Mucosa of gallbladder (tissue), 1 donor: Measurements from ENCODE around the gene KIF26A. TPM values are rescaled to one million over a fixed set of nuclear protein-coding genes. Genes with fewer than 3 reads are reported as not detected.

ENCODE experiments used
- DNase-seq: peaks from one replicate; pipeline ENCODE4 v3.0.0-alpha.2; 2020; ENCODE audit warnings: low spot score
- total RNA-seq: library from RNA; stranded (reverse); gene quantifications from one replicate; pipeline ENCODE4 v1.2.1, GENCODE V29; 2021
- donor health status: DM: no; HTN: no; CAD: no.

Gene KIF26A
- total RNA-seq, 1 donor from 2014 or later: 3.7 TPM

DNA sequence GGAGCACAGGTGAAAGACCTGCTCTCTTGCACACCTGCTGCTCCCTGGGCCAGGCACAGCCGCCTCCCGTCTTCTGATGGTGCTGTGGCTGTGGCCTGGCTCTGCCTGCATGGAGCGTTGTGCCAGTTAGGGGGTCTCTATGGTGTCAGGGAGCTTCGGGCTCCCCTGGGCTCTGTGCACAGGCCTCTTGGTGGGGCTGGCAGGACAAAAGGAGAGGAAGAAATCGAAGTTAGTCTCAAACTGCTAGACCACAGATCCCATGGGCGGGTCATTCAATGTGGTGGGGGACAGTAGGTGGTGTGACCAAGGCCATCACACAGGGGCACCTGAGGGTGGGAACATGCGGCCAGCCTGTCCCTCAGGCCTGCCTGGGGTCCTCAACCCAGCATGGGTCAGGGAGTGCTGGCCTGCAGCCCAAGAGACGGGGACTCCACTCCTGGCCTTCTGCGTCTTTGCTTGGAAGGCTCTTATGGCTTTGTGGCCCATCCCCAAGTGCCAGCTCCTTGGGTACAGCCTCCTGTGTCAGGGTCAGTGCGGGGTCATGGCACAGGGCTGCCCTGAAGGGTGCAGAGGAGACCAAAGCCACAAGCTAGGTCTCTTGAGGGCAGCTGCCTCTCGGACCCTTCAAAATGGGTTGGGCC is 84.1 kb downstream of the KIF26A start:
- DNase-seq: no peak

DNA sequence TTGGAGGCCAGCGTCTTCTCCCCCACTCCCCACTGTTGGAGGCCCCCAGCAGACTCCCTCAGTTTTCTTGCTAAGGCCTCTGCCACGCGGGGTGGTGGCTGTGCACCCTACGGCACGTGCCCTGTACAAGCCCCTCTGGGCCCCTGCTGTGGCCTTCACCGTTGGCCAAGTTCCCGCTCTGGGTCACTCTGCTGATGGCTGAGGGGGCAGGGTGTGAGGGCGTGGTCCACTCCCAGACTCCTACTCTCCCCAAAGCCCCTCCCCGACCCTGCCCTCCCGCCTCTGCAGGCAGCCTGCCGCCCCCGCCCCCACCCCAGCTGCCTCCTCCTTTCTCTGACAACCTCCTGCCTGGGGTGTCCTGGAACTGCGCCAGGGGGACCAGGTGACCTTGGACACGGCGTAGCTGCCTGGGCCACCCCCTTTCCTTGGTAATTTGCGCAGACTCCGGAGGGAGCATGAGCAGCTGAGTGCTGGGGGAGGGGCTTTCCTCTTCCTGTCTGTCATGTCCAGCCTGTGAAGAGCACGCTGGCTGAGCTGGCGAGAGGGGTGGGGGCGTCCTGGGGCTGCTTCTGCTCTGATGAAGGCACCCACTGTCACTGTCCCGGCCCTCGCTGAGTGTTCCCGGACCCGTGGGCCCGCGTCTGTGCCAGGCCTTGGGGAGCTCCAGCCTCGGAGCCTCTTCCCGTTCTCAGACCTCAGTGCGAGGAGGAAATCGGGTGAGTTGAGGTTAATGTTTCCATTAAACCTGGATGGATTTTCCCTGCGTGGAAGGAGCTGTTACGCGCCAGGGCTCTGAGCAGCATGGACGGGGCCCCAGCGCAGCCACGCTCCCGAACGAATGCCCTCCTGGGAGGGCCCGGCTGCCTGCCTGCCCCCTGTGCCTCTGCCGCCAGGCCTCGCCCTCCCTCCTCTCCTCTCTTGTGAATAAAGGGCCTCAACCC is 85.0 kb downstream of the KIF26A start:
- no peak for DNase-seq

GRCh38 chr14:104224131-104224505 is 85.7 kb downstream of the KIF26A start:
- DNase-seq: no peak

DNA sequence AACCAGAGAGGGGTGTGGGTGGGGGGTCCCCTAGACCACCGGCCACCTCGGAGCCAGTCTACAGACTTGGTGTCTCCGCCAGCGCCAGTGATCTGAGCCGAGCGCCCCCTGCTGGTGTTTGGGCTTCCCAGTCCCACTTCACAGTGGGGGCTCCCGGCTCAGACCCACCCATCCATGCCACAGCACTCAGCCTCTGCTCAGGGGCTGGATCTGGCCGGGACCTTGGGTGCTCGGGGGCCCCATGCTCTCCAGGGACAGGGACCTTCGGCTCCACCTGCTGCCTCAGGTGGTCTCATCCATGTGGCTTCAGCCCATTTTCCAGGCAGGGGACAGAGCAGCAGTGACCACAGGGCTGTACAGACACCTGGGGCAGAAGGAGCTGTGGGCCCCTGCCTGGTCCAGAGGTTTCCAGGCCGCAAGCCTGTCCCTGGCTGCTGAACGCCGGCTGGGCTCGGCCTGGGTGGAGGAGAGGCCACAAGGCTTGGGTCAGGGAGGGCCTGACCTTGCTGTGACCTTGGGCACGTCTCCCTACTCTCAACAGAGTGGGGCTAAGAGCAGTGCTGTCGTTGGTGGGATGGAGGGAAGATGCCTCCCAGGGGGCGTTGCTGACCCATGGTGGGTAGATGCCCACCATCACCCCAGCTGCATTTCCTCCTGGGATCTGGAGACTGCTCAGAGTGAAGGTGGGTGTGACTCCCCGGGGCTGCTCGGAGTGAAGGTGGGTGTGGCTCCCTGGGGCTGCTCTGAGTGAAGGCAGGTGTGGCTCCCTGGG is 86.3 kb downstream of the KIF26A start:
- no peak for DNase-seq

GRCh38 chr14:104225278-104226190 is 87.1 kb downstream of the KIF26A start:
- DNase-seq: peak; percentile 18

GRCh38 chr14:104226421-104227383 is 88.3 kb downstream of the KIF26A start:
- no peak for DNase-seq

DNA sequence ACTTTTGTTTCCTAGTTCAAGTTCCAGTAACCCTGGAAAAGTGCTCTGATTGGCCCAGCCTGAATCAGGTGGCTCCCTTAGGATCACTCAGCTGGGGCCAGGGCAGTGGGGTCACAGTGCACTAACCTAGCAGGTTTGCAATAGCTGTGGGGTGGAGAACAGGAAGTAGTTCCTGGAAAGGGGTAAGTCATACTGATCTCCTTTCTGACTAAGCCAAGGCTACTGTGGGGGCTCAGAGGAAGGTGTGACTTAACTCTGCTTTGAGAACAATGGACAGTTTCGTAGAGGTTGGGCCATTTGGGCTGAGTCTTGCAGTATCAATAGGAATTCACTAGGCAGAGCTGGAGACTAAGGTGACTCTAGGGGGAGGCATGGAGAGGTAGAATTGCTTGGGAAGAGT is 89.4 kb downstream of the KIF26A start:
- DNase-seq: no peak

DNA sequence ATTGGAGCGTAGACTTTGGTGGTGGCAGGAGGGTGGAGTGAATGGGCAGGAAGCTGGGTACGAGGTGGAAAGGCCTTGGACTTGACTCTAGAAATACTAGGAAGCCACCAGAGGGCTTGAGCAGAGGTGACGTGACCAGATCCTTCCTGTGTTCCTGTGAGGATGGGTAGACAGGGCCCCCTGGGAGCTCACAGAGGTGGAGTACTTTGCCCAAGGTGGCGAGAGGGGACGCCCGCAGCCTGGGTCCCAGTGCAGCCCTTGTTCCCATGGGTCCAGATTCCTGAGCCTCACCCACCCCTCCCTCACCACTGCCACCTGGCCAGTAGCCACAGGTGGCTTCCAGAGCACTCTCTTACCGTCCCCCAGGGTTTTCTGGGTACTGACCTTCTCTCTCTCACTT is 89.8 kb downstream of the KIF26A start:
- no peak for DNase-seq

DNA sequence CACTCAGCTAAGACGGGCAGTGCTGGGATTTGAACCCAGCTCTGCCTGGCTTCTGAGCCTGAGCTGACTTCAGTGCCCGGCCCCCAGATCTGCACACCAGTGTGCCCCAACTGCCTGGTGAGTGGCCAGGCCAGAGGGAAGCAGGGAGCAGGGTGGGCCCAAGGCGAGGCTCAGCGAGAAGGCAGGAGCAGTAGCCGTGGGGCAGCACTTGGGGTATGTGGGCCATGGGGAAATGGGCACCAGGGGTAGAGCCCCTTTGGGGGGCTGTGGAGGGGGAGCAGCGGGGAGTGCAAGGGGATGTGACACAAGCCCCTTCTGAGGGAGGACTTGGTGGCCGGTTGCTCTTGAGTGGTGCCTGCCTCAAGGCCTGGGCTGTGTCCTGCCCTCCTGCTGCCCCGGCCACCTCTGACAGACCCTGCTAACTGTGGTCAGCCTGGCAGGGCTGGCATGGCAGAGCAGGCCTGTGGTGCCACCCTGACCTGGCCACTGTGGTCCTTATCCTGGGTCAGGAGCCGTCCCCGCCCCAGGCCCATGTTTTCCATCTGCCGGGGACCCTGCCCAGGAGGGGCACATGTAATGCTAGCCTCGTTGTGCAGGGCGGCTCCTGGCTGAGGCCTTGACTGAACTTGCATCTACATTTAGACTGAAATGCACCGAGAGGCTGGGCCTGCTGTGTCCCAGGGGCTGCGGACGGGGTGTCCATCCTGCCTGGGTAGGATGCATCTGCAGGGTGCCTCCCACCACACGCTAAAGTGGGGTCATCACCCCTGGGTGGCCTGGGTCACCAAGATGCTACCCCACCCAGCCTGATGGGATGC is 90.5 kb downstream of the KIF26A start:
- DNase-seq: no peak

- no peak for DNase-seq
These were observed 91.2 kb downstream of the KIF26A start for GRCh38 chr14:104229534-104230055.

GRCh38 chr14:104230119-104230815 is 91.9 kb downstream of the KIF26A start:
- no peak for DNase-seq

Other genes starting within 250 kb of the KIF26A start
- gene TDRD9, start 210.1 kb upstream of the KIF26A start, total RNA-seq: 8.7 TPM
- gene RD3L, start 196.1 kb upstream of the KIF26A start, total RNA-seq: not detected
- gene ASPG, start 52.9 kb upstream of the KIF26A start, total RNA-seq: 4.7 TPM